T1000 (cell line): ENCODE results near the gene SMIM10.
"Not testable (repeated sequence)": the region's sequence is repeated elsewhere in the genome, so short reads cannot be mapped to it uniquely, and the experiment has no call there.

ENCODE experiments used
- DNase-seq: peaks from one replicate; lab custom pipeline; 2025; ENCODE audit warnings: mixed read lengths; lab: John Stamatoyannopoulos, UW

The SMIM10 gene

GRCh38 chrX:134990801-134991481, at the start of gene SMIM10:
Gene SMIM10, plus strand, starts transcription at chrX:134990991. Its CDS starts 105 bp downstream, at chrX:134991096.
- DNase-seq, result peak; percentile 59

GRCh38 chrX:134946364-134946763, 44.4 kb upstream of the SMIM10 start:
- not testable (repeated sequence) for DNase-seq

GRCh38 chrX:134948333-134949241, 42.2 kb upstream of the SMIM10 start:
- no peak for DNase-seq

- no peak for DNase-seq
Observed at GRCh38 chrX:134949271-134949670, 41.5 kb upstream of the SMIM10 start.

GRCh38 chrX:134957836-134958235, 33.0 kb upstream of the SMIM10 start:
- no peak for DNase-seq

- not testable (repeated sequence) for DNase-seq
Observed at GRCh38 chrX:134960366-134960765, 30.4 kb upstream of the SMIM10 start.

- DNase-seq, result peak; percentile 0
Observed at GRCh38 chrX:134963041-134963440, 27.8 kb upstream of the SMIM10 start.

DNA sequence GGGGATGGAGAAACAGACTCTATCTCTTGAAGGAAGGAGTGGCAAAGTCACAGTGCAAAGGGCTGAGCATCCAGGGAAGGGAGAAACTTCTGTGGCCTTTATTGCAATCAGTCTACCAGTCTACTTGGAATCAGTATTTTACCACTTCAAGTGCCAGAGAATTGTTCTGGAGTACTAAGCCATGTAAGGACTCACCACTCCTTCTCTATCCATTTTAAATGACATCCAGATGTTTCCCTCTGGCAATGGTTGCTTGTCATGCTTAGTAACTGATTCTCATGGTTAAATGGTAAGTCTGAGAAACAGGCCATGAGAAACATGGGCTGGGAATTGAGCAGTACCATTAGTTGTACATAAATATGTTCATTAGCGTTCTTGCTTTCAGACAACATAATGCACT, 21.1 kb upstream of the SMIM10 start:
- DNase-seq, result no peak

DNA sequence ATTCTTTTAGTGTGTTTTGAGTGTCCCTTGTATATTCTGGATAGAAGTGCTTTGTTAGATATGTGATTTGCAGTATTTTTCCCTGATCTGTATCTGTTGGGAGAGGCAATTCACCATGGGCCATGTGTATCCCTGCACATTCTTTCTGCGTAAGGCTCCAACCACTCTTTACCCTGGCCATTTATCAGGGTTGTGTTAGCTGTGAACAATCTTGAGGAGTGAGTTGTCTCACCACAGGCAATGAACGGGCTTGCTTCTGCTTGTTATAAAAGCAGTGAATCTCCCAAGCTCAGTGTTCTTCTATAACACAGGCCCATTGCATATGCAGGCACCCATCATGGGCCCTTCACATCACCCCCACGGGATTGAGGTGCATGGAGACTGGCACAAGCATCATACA, 18.9 kb upstream of the SMIM10 start:
- DNase-seq, result no peak

DNA sequence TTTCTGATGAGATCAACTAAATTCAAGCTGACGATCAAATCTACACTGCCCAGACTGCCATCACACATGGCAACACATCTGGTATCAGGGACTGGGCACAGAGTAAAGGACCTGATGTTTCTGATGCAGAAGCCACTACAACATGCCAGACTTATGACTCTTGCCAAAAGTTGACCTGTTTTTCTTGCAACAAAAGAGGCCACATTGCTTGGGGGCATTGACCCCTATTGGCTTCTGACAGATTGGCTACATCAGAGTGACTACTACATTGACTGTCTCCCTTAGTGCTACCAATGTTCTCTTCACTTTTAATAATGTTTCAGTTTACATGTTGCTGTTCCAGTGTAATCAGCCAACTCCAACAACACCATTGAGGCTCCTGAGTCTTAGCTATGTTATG, 15.3 kb upstream of the SMIM10 start:
- no peak for DNase-seq

DNA sequence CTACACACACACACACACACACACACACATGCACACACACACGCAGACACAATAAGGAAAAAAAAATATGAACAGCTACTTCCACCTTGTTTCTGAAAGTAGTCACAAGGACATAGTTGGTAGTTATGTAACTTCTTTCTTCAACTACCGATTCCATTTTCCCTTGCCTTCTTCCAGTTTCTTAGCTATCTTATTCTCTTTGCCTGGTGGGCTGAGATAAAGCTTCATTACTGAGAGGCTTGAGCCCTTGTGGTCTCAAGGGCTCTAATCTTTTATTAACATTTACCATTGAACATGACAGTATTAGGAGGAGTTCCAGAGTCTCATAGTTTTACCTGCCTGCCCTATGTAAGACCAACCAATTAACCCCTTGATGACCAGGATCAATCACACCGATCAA, 8.9 kb upstream of the SMIM10 start:
- no peak for DNase-seq

GRCh38 chrX:134982748-134983147, 8.0 kb upstream of the SMIM10 start:
- DNase-seq, result no peak

- no peak for DNase-seq
Observed at GRCh38 chrX:134985479-134985878, 5.3 kb upstream of the SMIM10 start.

DNA sequence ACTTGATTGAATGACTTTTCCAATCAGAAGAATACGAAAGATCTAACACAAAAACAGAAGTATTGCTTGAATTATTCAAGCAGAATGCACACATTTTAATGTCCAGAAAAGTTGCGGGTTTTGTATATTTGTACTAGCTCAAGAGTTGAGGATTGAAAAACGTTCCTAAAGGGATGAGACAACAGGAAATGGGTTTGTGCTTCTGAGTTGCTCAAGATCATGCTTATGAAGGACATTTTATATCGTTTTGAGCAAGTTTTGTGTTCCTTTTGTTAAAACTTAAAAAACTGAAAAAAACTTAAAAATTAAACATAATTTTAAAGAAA, 353 bp upstream of the SMIM10 start:
- no peak for DNase-seq

DNA sequence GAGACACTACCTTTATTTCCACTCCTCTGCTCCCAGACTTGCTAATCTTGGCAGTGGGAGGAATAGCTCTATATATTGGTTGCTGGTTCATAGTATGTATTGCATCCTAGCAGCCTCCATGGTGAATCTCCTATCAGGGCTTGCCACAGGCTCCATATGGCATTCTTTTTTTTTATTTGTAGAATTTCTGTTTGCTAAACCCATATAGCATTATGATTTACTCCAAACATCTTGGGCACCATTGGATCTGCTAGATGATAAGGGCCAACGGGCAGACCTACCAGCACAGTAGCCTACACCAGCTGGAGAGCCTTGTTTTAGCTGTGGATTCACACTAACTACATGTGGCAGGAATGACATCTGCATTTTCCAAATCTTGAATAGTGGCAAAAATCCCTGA, 6.9 kb downstream of the SMIM10 start:
- DNase-seq, result no peak

GRCh38 chrX:134998246-134998645, 7.5 kb downstream of the SMIM10 start:
- DNase-seq, result no peak

DNA sequence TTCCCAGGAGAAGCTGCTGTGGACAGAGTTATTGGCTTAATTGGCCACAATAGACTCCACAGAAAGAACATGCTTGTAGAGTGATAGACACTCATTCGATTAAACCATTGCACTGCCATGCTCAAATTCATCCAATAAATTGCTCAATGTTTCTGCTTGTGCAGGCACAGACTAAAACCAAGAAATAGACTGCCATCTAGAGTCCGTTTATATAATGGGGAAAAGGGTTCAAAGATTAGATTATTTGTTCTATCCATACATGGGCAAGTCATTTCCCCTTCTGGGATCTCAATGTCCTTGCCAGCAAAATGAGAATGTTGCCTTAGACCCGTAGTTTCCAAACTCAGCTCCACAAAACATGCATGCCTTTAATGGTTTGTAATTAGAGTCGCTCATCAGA, 8.7 kb downstream of the SMIM10 start:
- DNase-seq, result no peak

DNA sequence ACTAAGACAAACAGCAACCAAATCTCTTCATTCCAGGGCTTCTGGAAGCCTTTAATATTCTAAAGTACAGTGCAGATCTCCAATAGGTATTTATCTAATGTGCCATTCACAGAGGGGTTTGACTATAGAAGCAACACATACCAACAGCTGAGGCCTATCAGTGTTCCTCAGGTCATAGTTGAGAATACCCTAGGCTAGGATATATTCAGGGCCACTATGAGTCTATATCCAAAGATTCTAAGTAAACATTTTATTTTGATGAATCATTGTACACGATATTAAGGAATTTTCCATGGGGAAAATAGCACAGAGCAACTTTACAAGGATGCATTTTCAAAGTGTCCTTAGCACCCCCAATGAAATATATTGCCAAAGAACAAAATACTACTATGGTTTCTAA, 9.7 kb downstream of the SMIM10 start:
- DNase-seq, result no peak

DNA sequence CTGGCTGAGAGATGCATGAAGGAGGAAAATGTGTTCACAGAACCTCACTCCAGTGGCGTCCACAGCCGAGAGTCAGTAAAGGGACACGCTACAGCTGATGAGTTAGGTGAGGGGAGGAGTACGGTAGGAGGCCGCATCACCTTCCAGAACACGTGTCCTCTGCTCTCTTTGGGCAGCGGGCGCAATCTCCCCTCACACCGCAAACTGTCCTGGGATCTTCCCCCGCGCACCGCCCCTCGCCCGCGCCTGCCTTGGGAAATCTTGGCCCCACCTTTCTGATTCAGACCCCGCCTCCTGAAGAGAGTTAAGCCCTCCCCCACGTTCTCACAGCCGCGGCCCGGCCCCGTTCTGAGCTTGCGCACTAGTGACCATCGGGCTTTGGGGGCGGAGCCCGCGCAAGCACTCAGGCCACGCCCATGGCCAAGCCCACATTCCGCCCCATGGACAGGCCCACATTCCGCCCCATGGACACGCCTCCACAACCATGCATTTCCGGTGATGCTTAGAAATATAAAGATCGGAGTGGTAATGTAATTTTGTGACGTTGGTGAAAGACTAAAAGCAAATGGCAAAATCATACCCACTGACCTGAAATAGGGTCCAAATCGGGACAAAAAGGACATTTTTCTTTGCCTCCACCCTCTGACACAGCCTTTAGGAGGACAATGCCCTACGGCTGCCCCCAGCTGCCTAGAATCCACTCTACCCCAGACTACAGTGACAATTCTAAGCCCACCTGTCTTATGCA, 13.3 kb downstream of the SMIM10 start:
- DNase-seq, result peak; percentile 81

- no peak for DNase-seq
Observed at GRCh38 chrX:135006187-135006586, 15.4 kb downstream of the SMIM10 start.

DNA sequence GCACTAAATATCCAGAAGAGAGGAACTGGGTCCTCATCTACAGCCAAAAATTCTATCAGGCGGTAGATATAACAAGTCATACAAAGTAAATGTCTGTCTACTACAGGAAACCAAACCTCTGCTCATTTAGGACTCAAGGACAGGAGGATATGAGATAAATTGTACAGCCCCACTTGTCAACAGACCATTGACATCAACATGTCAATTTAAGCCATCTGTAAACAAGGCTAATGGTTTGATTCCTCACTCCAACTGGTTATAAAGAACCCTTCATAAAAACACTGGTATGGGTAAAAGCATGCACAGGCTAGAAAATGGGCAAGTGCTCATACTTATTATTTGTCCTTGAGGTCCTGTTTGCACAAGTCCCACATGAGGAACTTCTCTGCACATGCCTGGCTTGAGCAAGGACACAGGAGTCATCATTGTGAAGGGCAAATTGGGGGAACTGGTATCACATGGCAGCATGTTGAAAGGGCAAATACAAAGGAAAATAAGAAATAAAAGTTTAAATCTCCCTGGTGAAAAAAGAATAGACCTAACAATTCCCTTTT, 18.3 kb downstream of the SMIM10 start:
- DNase-seq, result no peak

DNA sequence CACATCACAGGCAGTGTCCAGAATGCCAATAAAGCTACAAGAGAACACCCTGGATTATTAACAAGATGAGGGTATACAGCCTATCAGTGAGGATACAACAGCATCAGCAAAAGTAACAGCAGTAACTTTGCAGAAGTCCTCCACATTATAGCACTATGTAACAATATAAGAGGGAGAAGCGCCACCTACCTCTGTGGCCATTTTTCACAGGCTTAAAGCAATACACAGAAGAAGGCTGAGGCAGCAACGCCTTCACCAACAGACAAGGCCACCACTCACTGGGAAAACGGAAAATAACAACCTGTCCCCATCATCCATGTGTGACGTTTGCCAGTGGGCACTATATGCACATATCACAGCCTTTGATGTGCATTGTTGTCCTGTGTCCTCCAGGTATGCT, 19.0 kb downstream of the SMIM10 start:
- DNase-seq, result no peak
